HL-60 (cell line): ENCODE measurements around the gene MACROD2.

Experiments used
- GABPA ChIP-seq: IDR thresholded peaks from 2 replicates; pipeline ENCODE4 v1.6.1; 2012; ENCODE audit warnings: low read depth
- TF ChIP-seq, protein P1 (sequence below): IDR thresholded peaks from one replicate; pipeline ENCODE4 v1.5.1; 2011; ENCODE audit warnings: low read length, control low read depth, inconsistent platforms; ENCODE audit not compliant: insufficient read depth

GRCh38 chr20:14470977-14471661 lies 475.8 kb downstream of the MACROD2 start:
- TF ChIP-seq, protein P1, sequence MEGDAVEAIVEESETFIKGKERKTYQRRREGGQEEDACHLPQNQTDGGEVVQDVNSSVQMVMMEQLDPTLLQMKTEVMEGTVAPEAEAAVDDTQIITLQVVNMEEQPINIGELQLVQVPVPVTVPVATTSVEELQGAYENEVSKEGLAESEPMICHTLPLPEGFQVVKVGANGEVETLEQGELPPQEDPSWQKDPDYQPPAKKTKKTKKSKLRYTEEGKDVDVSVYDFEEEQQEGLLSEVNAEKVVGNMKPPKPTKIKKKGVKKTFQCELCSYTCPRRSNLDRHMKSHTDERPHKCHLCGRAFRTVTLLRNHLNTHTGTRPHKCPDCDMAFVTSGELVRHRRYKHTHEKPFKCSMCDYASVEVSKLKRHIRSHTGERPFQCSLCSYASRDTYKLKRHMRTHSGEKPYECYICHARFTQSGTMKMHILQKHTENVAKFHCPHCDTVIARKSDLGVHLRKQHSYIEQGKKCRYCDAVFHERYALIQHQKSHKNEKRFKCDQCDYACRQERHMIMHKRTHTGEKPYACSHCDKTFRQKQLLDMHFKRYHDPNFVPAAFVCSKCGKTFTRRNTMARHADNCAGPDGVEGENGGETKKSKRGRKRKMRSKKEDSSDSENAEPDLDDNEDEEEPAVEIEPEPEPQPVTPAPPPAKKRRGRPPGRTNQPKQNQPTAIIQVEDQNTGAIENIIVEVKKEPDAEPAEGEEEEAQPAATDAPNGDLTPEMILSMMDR, result no peak
- no peak for TF ChIP-seq GABPA
